Hepatocyte (in vitro differentiated cells): ENCODE results near the gene SOX8. TPM values are rescaled to one million over a fixed set of nuclear protein-coding genes. Genes with fewer than 3 reads are reported as not detected.

ENCODE experiments used
- DNase-seq: peaks from one replicate; pipeline ENCODE4 v3.0.0-alpha.2; 2016; ENCODE audit warnings: low spot score
- H2AFZ ChIP-seq: fragments of 200-600 bp; sonication (generic); 2 replicates; pipeline ENCODE4 v1.6.0; 2016; ENCODE audit warnings: antibody characterized with exemption, mild to moderate bottlenecking
- H3K27ac ChIP-seq: fragments of 200-600 bp; sonication (generic); 2 replicates; pipeline ENCODE4 v1.5.1; 2016; ENCODE audit warnings: mild to moderate bottlenecking
- H3K27me3 ChIP-seq: fragments of 200-600 bp; sonication (generic); 2 replicates; pipeline ENCODE4 v1.6.1; 2016
- H3K36me3 ChIP-seq: fragments of 200-600 bp; sonication (generic); replicated peaks from 2 replicates; pipeline ENCODE4 v1.5.1; 2016; ENCODE audit warnings: low read depth; ENCODE audit not compliant: insufficient read depth
- H3K4me1 ChIP-seq: fragments of 200-600 bp; sonication (generic); 2 replicates; pipeline ENCODE4 v1.5.1; 2016; ENCODE audit warnings: mild to moderate bottlenecking, moderate library complexity; ENCODE audit not compliant: insufficient read depth
- H3K4me2 ChIP-seq: fragments of 200-600 bp; sonication (generic); 2 replicates; pipeline ENCODE4 v1.6.0; 2016
- H3K4me3 ChIP-seq: fragments of 200-600 bp; sonication (generic); 2 replicates; pipeline ENCODE4 v1.5.1; 2016; ENCODE audit warnings: mild to moderate bottlenecking
- H3K79me2 ChIP-seq: fragments of 200-600 bp; sonication (generic); 2 replicates; pipeline ENCODE4 v1.6.0; 2017; ENCODE audit warnings: mild to moderate bottlenecking
- H3K9me2 ChIP-seq: fragments of 200-600 bp; sonication (generic); replicated peaks from 2 replicates; pipeline ENCODE4 v1.6.0; 2017; ENCODE audit warnings: mild to moderate bottlenecking; ENCODE audit not compliant: insufficient read depth
- H3K9me3 ChIP-seq: fragments of 200-600 bp; sonication (generic); 2 replicates; pipeline ENCODE4 v1.5.1; 2016; ENCODE audit warnings: low read depth, mild to moderate bottlenecking
- H4K20me1 ChIP-seq: fragments of 200-600 bp; sonication (generic); 2 replicates; pipeline ENCODE4 v1.6.0; 2016; ENCODE audit warnings: mild to moderate bottlenecking; ENCODE audit not compliant: insufficient read depth, poor library complexity, severe bottlenecking
- CTCF ChIP-seq: fragments of 200-600 bp; sonication (generic); IDR thresholded peaks from 2 replicates; pipeline ENCODE4 v1.5.1; 2016; ENCODE audit warnings: antibody characterized with exemption, mild to moderate bottlenecking; ENCODE audit not compliant: poor library complexity
- EZH2 ChIP-seq: fragments of 200-600 bp; sonication (generic); IDR thresholded peaks from 2 replicates; pipeline ENCODE4 v1.6.1; 2016; ENCODE audit warnings: antibody characterized with exemption, mild to moderate bottlenecking, borderline replicate concordance
- EZH2phosphoT487 ChIP-seq: fragments of 200-600 bp; sonication (generic); IDR thresholded peaks from one replicate; pipeline ENCODE4 v1.6.1; 2018; ENCODE audit warnings: antibody characterized with exemption, mild to moderate bottlenecking, low read depth, moderate library complexity; ENCODE audit not compliant: unreplicated experiment, severe bottlenecking
- WGBS: methylation state at CpG from one replicate; pipeline ENCODE4 v1.1.6; 2016; ENCODE audit warnings: low lambda C conversion rate; ENCODE audit errors: missing lambda C conversion rate; 5-methylcytosine and 5-hydroxymethylcytosine counted together
- polyA plus RNA-seq: library from polyadenylated mRNA; unstranded; fragments of >200 nt; fragmentation: Nextera tagmentation; extraction: Ambion mirVana; gene quantifications from 2 replicates; pipeline ENCODE4 v1.2.1, GENCODE V29; 2016
- total RNA-seq: library from RNA; depleted of rRNA; stranded (reverse); fragments of >200 nt; gene quantifications from 2 replicates; pipeline ENCODE4 v1.2.3, GENCODE V29; 2014

SOX8 gene
- total and polyA plus RNA-seq, 2 experiments from 2014 or later: 3.8 to 4.7 TPM

DNA sequence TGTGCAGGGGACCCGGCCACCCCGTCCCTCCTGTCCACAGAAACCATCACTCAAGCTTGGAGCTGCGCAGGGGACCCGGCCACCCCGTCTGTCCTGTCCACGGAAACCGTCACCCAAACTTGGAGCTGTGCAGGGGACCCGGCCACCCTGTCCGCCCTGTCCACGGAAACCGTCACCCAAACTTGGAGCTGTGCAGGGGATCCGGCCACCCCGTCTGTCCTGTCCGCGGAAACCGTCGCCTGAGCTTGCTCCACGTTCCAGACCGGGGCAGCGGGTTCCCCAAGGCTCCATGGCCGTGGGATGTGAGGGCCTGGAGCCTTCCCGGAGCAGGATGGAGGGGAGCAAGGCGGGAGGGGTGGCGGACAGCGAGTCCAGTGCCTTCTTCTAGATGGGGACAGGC is 25.2 kb downstream of the SOX8 start:
- H3K4me2 ChIP-seq: no peak overlapping the region
- no peak overlapping the region for H3K27ac ChIP-seq
- H3K27me3 ChIP-seq: no peaks in the 10 kb centered on the region

GRCh38 chr16:1007284-1007850 is 25.8 kb downstream of the SOX8 start:
- DNase-seq: no peak
- H2AFZ ChIP-seq: no peak overlapping the region
- no peak for TF ChIP-seq CTCF
- TF ChIP-seq EZH2: no peak
- H3K4me2 ChIP-seq: no peak overlapping the region
- H4K20me1 ChIP-seq: no peaks in the 10 kb centered on the region
- no peak overlapping the region for H3K27ac ChIP-seq
- no peaks in the 10 kb centered on the region for H3K9me2 ChIP-seq
- no peak overlapping the region for H3K4me3 ChIP-seq
- H3K79me2 ChIP-seq: no peaks in the 10 kb centered on the region
- 86% methylated on average over 16 of the region's 16 CpGs for WGBS
- peaks cover 12% of the 10 kb centered on the region for H3K4me1 ChIP-seq
- no peaks in the 10 kb centered on the region for H3K36me3 ChIP-seq
- H3K9me3 ChIP-seq: no peaks in the 10 kb centered on the region
- no peaks in the 10 kb centered on the region for H3K27me3 ChIP-seq

More for the DNA sequence above, 25.2 kb downstream of the SOX8 start:
- H3K4me1 ChIP-seq: peaks cover 12% of the 10 kb centered on the region
- no peaks in the 10 kb centered on the region for H3K9me3 ChIP-seq
- H3K36me3 ChIP-seq: no peaks in the 10 kb centered on the region
- H3K9me2 ChIP-seq: no peaks in the 10 kb centered on the region
- H4K20me1 ChIP-seq: no peaks in the 10 kb centered on the region
- no peak overlapping the region for H3K4me3 ChIP-seq
- no peak overlapping the region for H2AFZ ChIP-seq
- 95% methylated on average over 25 of the region's 25 CpGs for WGBS
- TF ChIP-seq EZH2phosphoT487 (no peak), EZH2 (no peak), CTCF (no peak)
- no peak for DNase-seq
- H3K79me2 ChIP-seq: no peaks in the 10 kb centered on the region

DNA sequence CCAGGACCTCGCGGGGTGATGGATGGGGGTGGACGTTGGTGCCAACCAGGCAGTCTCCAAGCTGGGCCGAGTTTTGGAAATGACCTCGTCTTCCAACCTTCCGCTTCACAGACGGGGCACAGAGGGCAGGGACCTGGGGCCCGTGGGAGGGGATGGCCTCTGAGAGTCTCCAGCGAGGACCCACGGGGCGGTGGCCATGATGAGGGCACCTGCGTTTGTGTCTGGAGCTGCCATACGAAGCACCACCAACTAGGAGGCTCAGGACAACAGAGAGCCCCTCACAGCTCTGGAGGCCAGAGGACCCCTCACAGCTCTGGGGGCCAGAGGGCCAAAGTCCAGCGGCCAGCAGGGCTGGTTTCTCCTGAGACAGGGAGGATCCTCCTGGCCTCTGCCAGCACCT is 26.5 kb downstream of the SOX8 start:
- no peaks in the 10 kb centered on the region for H3K9me3 ChIP-seq
- no peaks in the 10 kb centered on the region for H3K36me3 ChIP-seq
- peaks cover 12% of the 10 kb centered on the region for H3K4me1 ChIP-seq
- no peaks in the 10 kb centered on the region for H4K20me1 ChIP-seq
- no peaks in the 10 kb centered on the region for H3K27me3 ChIP-seq
- no peak overlapping the region for H3K27ac ChIP-seq
- no peaks in the 10 kb centered on the region for H3K9me2 ChIP-seq
- H3K4me3 ChIP-seq: no peak overlapping the region
- DNase-seq: no peak
- TF ChIP-seq CTCF: no peak
- TF ChIP-seq EZH2phosphoT487: no peak
- TF ChIP-seq EZH2: no peak
- no peak overlapping the region for H3K4me2 ChIP-seq
- 93% methylated on average over 13 of the region's 14 CpGs for WGBS
- no peak overlapping the region for H2AFZ ChIP-seq
- H3K79me2 ChIP-seq: no peaks in the 10 kb centered on the region
